Astrocyte (in vitro differentiated cells and primary cell): ENCODE measurements around the gene TSSK3. TPM values are rescaled to one million over a fixed set of nuclear protein-coding genes. Genes with fewer than 3 reads are reported as not detected.

ENCODE experiments used
- DNase-seq: peaks from one replicate; pipeline ENCODE4 v3.0.0-alpha.2; 2010; ENCODE audit warnings: low read depth
- FAIRE-seq: peaks from 2 replicates; lab custom pipeline; 2011; peaks lifted over from hg19 to GRCh38; lab: Jason Lieb, UNC
- H2AFZ ChIP-seq: 2 replicates; pipeline ENCODE4 v1.6.0; 2012; ENCODE audit warnings: low read depth, low read length, inconsistent platforms
- H3K27ac ChIP-seq: 2 replicates; pipeline ENCODE4 v1.5.1; 2011; ENCODE audit warnings: low read depth, low read length, inconsistent platforms
- H3K27me3 ChIP-seq: 2 replicates; pipeline ENCODE4 v1.6.0; 2011; ENCODE audit warnings: low read length, inconsistent platforms; ENCODE audit not compliant: insufficient read depth
- H3K36me3 ChIP-seq: 2 replicates; pipeline ENCODE4 v1.5.1; 2011; ENCODE audit warnings: low read length, inconsistent platforms; ENCODE audit not compliant: insufficient read depth
- H3K4me1 ChIP-seq: 2 replicates; pipeline ENCODE4 v1.5.1; 2011; ENCODE audit warnings: low read length, inconsistent platforms; ENCODE audit not compliant: insufficient read depth
- H3K4me2 ChIP-seq: 2 replicates; pipeline ENCODE4 v1.6.0; 2012; ENCODE audit warnings: low read length, inconsistent platforms
- H3K4me3 ChIP-seq: 2 replicates; pipeline ENCODE4 v1.5.1; 2011; ENCODE audit warnings: low read depth, mild to moderate bottlenecking, low read length, inconsistent platforms; ENCODE audit not compliant: insufficient read depth
- H3K79me2 ChIP-seq: 2 replicates; pipeline ENCODE4 v1.6.0; 2012; ENCODE audit warnings: mild to moderate bottlenecking, low read length, inconsistent platforms; ENCODE audit not compliant: insufficient read depth
- H3K9ac ChIP-seq: 2 replicates; pipeline ENCODE4 v1.6.0; 2012; ENCODE audit warnings: mild to moderate bottlenecking, low read length, inconsistent platforms
- H3K9me3 ChIP-seq: 2 replicates; pipeline ENCODE4 v1.5.1; 2012; ENCODE audit warnings: low read depth, mild to moderate bottlenecking, low read length, inconsistent platforms; ENCODE audit not compliant: insufficient read depth
- H4K20me1 ChIP-seq: 2 replicates; pipeline ENCODE4 v1.6.0; 2012; ENCODE audit warnings: low read length, inconsistent platforms; ENCODE audit not compliant: insufficient read depth
- H3K27ac Mint-ChIP-seq: one replicate; pipeline ENCODE4 v1.8.0; 2021; ENCODE audit warnings: mild to moderate bottlenecking, mixed read lengths; ENCODE audit not compliant: unreplicated experiment
- H3K27me3 Mint-ChIP-seq: one replicate; pipeline ENCODE4 v1.8.0; 2021; ENCODE audit warnings: low read depth, mixed read lengths; ENCODE audit not compliant: unreplicated experiment
- H3K36me3 Mint-ChIP-seq: one replicate; pipeline ENCODE4 v1.8.0; 2021; ENCODE audit warnings: low read depth, mixed read lengths; ENCODE audit not compliant: unreplicated experiment
- H3K4me1 Mint-ChIP-seq: one replicate; pipeline ENCODE4 v1.8.0; 2021; ENCODE audit warnings: low read depth, mixed read lengths; ENCODE audit not compliant: unreplicated experiment
- H3K4me3 Mint-ChIP-seq: one replicate; pipeline ENCODE4 v1.8.0; 2021; ENCODE audit warnings: mild to moderate bottlenecking, moderate library complexity, mixed read lengths; ENCODE audit not compliant: unreplicated experiment
- H3K9me3 Mint-ChIP-seq: one replicate; pipeline ENCODE4 v1.8.0; 2021; ENCODE audit warnings: mild to moderate bottlenecking, mixed read lengths; ENCODE audit not compliant: unreplicated experiment
- EZH2 ChIP-seq: IDR thresholded peaks from 2 replicates; pipeline ENCODE4 v1.6.1; 2012; ENCODE audit warnings: mild to moderate bottlenecking, low read length, inconsistent platforms; ENCODE audit not compliant: insufficient read depth
- total RNA-seq: library from RNA; stranded (reverse); gene quantifications from 2 replicates; pipeline ENCODE4 v1.2.1, GENCODE V29; 2021
- TF ChIP-seq, protein P1 (sequence below): IDR thresholded peaks from 2 replicates; pipeline ENCODE4 v1.5.1; 2011; ENCODE audit warnings: low read depth, mild to moderate bottlenecking, inconsistent platforms, low read length, moderate library complexity; ENCODE audit not compliant: insufficient read depth

Gene TSSK3
- total RNA-seq, 1 donor from 2014 or later, result 0.32 TPM

DNA sequence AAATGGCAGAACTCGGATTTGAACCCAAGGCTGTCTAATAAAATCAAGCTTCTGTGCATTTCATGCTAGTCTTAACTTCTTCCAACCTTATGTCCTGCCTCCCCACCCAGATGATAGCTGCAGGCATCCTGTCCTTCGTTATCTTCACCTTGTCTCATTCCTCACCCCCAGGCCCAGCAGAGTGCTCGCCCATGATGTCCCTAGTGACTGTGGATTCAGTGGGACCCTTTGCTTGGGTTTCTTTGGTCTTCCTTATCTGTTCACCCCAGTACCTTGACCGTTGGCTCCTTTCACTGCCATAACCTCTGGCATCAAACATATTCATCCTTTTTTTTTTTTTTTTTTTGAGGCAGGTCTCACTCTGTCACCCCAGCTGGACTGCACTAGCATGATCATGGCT, 37.5 kb downstream of the TSSK3 start:
- Histone ChIP-seq H3K4me2 (no peak overlapping the region), H4K20me1 (no peaks in the 10 kb centered on the region), H3K4me1 (peaks cover 10% of the 10 kb centered on the region), H3K27me3 (no peaks in the 10 kb centered on the region), H3K27ac (no peak overlapping the region), H3K9ac (no peak overlapping the region), H2AFZ (no peak overlapping the region), H3K79me2 (peaks cover 2% of the 10 kb centered on the region), H3K9me3 (no peaks in the 10 kb centered on the region), H3K36me3 (no peaks in the 10 kb centered on the region), H3K4me3 (no peak overlapping the region)
- FAIRE-seq (no peak), DNase-seq (no peak)
- H3K36me3 Mint-ChIP-seq, result peaks cover 2% of the 10 kb centered on the region
- TF ChIP-seq EZH2, result no peak
- TF ChIP-seq, protein P1, sequence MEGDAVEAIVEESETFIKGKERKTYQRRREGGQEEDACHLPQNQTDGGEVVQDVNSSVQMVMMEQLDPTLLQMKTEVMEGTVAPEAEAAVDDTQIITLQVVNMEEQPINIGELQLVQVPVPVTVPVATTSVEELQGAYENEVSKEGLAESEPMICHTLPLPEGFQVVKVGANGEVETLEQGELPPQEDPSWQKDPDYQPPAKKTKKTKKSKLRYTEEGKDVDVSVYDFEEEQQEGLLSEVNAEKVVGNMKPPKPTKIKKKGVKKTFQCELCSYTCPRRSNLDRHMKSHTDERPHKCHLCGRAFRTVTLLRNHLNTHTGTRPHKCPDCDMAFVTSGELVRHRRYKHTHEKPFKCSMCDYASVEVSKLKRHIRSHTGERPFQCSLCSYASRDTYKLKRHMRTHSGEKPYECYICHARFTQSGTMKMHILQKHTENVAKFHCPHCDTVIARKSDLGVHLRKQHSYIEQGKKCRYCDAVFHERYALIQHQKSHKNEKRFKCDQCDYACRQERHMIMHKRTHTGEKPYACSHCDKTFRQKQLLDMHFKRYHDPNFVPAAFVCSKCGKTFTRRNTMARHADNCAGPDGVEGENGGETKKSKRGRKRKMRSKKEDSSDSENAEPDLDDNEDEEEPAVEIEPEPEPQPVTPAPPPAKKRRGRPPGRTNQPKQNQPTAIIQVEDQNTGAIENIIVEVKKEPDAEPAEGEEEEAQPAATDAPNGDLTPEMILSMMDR, result no peak
- no peaks in the 10 kb centered on the region for H3K27me3 Mint-ChIP-seq
- no peak overlapping the region for H3K4me3 Mint-ChIP-seq
- H3K9me3 Mint-ChIP-seq, result peaks cover 4% of the 10 kb centered on the region
- peaks cover 11% of the 10 kb centered on the region for H3K4me1 Mint-ChIP-seq
- no peak overlapping the region for H3K27ac Mint-ChIP-seq

DNA sequence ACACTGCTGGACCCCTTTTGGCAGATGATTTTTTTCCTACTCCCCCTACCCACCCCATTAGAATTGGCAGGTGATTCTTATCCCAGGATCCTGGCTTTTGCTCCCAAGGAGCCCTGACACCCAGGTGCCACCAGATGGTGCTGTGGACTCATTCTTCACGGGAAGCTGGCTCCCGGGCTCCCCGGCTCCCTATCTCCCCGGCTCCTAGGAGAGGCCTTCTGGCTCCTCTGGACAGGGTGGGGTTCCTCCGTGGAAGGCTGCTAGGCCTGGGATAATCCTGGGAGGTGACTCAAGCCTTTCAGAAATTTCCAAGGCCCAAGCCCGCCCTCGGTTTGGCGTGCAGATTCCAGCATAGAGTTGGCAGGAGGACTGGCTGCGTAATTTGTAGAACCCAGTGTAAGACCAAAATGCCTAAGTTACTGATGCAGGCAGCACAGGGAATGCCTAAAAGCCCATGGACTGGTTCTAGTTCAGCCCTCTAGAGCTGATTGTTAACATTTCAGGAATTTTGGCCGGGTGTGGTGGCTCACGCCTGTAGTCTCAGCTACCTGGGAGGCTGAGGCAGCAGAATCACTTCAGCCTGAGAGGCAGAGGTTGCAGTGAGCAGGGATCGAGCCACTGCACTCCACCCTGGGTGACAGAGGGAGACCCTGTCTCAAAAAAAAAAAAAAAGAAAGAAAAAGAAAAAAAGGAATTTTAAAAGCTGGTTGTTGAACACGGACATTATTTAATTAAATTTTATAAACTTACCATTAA, 38.7 kb downstream of the TSSK3 start:
- Histone ChIP-seq H3K9me3 (no peaks in the 10 kb centered on the region), H3K27me3 (no peaks in the 10 kb centered on the region), H3K4me2 (peak overlapping the region; percentile 44), H4K20me1 (no peaks in the 10 kb centered on the region), H3K4me3 (no peak overlapping the region), H3K36me3 (no peaks in the 10 kb centered on the region), H3K27ac (no peak overlapping the region), H3K9ac (peak overlapping the region; percentile 40), H3K4me1 (peaks cover 10% of the 10 kb centered on the region), H2AFZ (peak overlapping the region; percentile 68), H3K79me2 (no peaks in the 10 kb centered on the region)
- peak; percentile 92 for DNase-seq
- TF ChIP-seq, protein P1, result peak; percentile 83
- TF ChIP-seq EZH2, result no peak
- peaks cover 13% of the 10 kb centered on the region for H3K4me1 Mint-ChIP-seq
- H3K36me3 Mint-ChIP-seq, result peaks cover 2% of the 10 kb centered on the region
- no peak for FAIRE-seq
- no peaks in the 10 kb centered on the region for H3K27me3 Mint-ChIP-seq
- no peak overlapping the region for H3K4me3 Mint-ChIP-seq
- H3K9me3 Mint-ChIP-seq, result peaks cover 2% of the 10 kb centered on the region
- peak overlapping the region; percentile 41 for H3K27ac Mint-ChIP-seq

DNA sequence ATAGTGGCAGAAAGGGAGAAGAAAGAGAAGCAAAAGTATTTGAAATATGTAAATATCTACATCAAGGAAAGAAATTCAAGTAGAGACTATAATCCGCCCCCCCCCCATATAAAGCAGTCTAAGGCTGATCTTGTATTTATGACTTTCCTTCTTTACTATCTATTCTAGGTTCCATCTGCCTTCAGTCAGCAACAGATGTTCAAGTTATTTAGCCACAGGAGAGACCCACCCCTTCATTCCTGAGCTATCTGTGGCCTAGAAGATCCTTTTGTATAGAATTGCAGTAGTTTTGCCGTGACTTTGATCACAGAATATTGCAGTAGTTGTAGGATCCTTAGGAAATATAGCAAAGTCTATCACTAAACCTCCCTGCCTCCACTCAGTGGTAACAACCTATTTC, 42.6 kb downstream of the TSSK3 start:
- no peaks in the 10 kb centered on the region for H4K20me1 ChIP-seq
- H3K4me1 ChIP-seq, result no peaks in the 10 kb centered on the region
- no peak overlapping the region for H3K27ac ChIP-seq
- no peaks in the 10 kb centered on the region for H3K9me3 ChIP-seq
- Mint-ChIP-seq H3K4me1 (peaks cover 6% of the 10 kb centered on the region), H3K27ac (peak overlapping the region; percentile 62), H3K9me3 (no peaks in the 10 kb centered on the region), H3K36me3 (no peaks in the 10 kb centered on the region), H3K27me3 (no peaks in the 10 kb centered on the region), H3K4me3 (no peak overlapping the region)
- H3K79me2 ChIP-seq, result no peaks in the 10 kb centered on the region
- no peaks in the 10 kb centered on the region for H3K27me3 ChIP-seq
- DNase-seq, result peak; percentile 52
- no peak overlapping the region for H2AFZ ChIP-seq
- H3K4me2 ChIP-seq, result no peak overlapping the region
- H3K9ac ChIP-seq, result no peak overlapping the region
- no peak overlapping the region for H3K4me3 ChIP-seq
- TF ChIP-seq EZH2, result no peak
- TF ChIP-seq, protein P1, result no peak
- no peaks in the 10 kb centered on the region for H3K36me3 ChIP-seq
- no peak for FAIRE-seq
